Activated CD4-positive, alpha-beta T cell treated with anti-CD3 and anti-CD28 coated beads, Interleukin-2, amount 50 U/mL, for 48 hours (primary cell): Measurements from ENCODE around the gene MAP2.
A peak's percentile ranks its signal among the peaks of the same experiment; 100 is the strongest.

Experiments
- DNase-seq, 2 experiments: peaks; one replicate each; pipeline ENCODE4 v3.0.0-alpha.2; 2020

MAP2 gene

GRCh38 chr2:209741953-209742352, 318.1 kb downstream of the MAP2 start:
- DNase-seq: no peak

- DNase-seq: no peak
These were observed 329.2 kb downstream of the MAP2 start for GRCh38 chr2:209753020-209753419.

- no peak for DNase-seq
These were observed 333.3 kb downstream of the MAP2 start for GRCh38 chr2:209757163-209757562.

- DNase-seq: no peak
These were observed 337.7 kb downstream of the MAP2 start for GRCh38 chr2:209761566-209761965.

- no peak for DNase-seq
These were observed 338.7 kb downstream of the MAP2 start for GRCh38 chr2:209762563-209762962.

GRCh38 chr2:209763106-209763505, 339.3 kb downstream of the MAP2 start:
- no peak for DNase-seq

- no peak for DNase-seq
These were observed 342.8 kb downstream of the MAP2 start for GRCh38 chr2:209766613-209767012.

- DNase-seq: no peak
These were observed 343.5 kb downstream of the MAP2 start for GRCh38 chr2:209767316-209767715.

GRCh38 chr2:209768557-209768956, 344.7 kb downstream of the MAP2 start:
- DNase-seq: no peak

GRCh38 chr2:209771474-209772289, 347.8 kb downstream of the MAP2 start, which contains the start of gene UNC80:
Gene UNC80 (plus strand): TSS chr2:209771832. CDS start chr2:209772073, 241 bp downstream.
- DNase-seq: peak; percentile 8 to 29

- DNase-seq: no peak
These were observed 348.4 kb downstream of the MAP2 start for GRCh38 chr2:209772290-209772685.

GRCh38 chr2:209773377-209773776, 349.5 kb downstream of the MAP2 start:
- DNase-seq: no peak
